Measurements from ENCODE around the gene BLOC1S1. TPM values are rescaled to one million over a fixed set of nuclear protein-coding genes. Genes with fewer than 3 reads are reported as not detected.

BLOC1S1 gene
- total RNA-seq, 6 experiments from 2014 or later = 81.8 to 175 (median 99.0) TPM

DNA sequence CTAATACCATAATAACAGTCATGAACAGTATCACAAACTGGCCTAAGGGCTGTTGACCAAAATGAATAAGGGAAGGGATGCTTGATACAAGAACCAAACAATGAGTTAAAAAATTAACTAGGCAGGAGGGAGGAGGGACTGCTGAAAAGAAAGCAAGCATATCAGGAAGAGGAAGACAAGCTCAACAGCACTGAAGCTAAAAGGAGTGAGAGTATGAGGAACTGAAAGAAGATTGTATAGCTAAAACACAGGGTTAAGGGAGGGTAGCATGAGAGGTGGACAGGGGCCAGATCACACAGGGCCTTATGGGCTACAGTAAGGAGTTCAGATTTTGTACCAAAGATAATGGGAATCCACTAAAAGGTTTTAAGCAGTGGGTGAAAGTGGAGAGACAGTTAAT lies 42.2 kb upstream of the BLOC1S1 start:
- ATAC-seq (peak; percentile 42 to 78 (median 58)), DNase-seq (peak in 1 of 3 donors; percentile 31)
- no peak overlapping the region for H3K4me3 ChIP-seq
- no peaks in the 10 kb centered on the region for H3K36me3 ChIP-seq
- H3K27ac ChIP-seq = no peak overlapping the region
- intact Hi-C loops (cut with DNase I) = no loop called here
- H3K4me1 ChIP-seq = no peaks in the 10 kb centered on the region
- TF ChIP-seq POLR2A (IDR thresholded peaks at IDR 0.05) (no peak), CTCF (IDR thresholded peaks at IDR 0.05) (no peak)
- H3K27me3 ChIP-seq = no peaks in the 10 kb centered on the region
- H3K9me3 ChIP-seq = no peaks in the 10 kb centered on the region

- intact Hi-C loops (cut with DNase I) = no loop called here
- WGBS (ENCODE audit: insufficient coverage, low coverage, low lambda C conversion rate, missing lambda C conversion rate) = 69% methylated on average over 7 of the region's 8 CpGs
- DNase-seq = peak in 1 of 3 donors; percentile 22
- Histone ChIP-seq H3K4me3 (no peak overlapping the region), H3K9me3 (no peaks in the 10 kb centered on the region), H3K27me3 (no peaks in the 10 kb centered on the region), H3K36me3 (no peaks in the 10 kb centered on the region), H3K27ac (no peak overlapping the region), H3K4me1 (no peaks in the 10 kb centered on the region)
- TF ChIP-seq POLR2A (IDR thresholded peaks at IDR 0.05) = no peak
- no peak for TF ChIP-seq CTCF (IDR thresholded peaks at IDR 0.05)
- ATAC-seq = peak in 2 of 4 donors; percentile 7 to 17
Observed at GRCh38 chr12:55675666-55676065, 40.2 kb upstream of the BLOC1S1 start.

- DNase-seq = peak in 1 of 3 donors; percentile 8
- no peaks in the 10 kb centered on the region for H3K9me3 ChIP-seq
- intact Hi-C loops (cut with DNase I) = no loop called here
- H3K4me3 ChIP-seq = no peak overlapping the region
- peak overlapping the region in 1 of 3 donors; percentile 7 for H3K27ac ChIP-seq
- WGBS (ENCODE audit: insufficient coverage, low coverage, low lambda C conversion rate, missing lambda C conversion rate) = 29% methylated on average over 6 of the region's 6 CpGs
- no peaks in the 10 kb centered on the region for H3K4me1 ChIP-seq
- no peaks in the 10 kb centered on the region for H3K27me3 ChIP-seq
- TF ChIP-seq POLR2A (IDR thresholded peaks at IDR 0.05) = no peak
- no peak for TF ChIP-seq CTCF (IDR thresholded peaks at IDR 0.05)
- no peaks in the 10 kb centered on the region for H3K36me3 ChIP-seq
- peak in 1 of 4 donors; percentile 18 for ATAC-seq
Observed at GRCh38 chr12:55676707-55677106, 39.1 kb upstream of the BLOC1S1 start.

DNA sequence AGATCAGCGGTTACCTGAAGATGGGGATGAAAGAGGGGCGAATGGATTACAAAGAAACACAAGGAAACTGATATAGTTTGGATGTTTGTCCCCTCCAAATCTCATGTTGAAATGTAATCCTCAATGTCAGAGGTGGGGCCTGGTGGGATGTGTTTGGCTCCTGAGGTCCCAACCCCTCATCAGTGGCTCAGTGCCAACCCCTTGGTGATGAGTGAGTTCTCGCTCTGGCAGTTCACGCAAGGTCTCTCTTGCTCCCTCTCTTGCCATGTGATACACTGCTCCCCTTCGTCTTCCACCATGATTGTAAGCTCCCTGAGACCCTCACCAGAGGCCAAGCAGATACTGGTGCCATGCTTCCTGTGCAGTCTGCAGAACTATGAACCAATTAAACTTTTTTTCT lies 36.2 kb upstream of the BLOC1S1 start:
- Histone ChIP-seq H3K4me3 (no peak overlapping the region), H3K36me3 (no peaks in the 10 kb centered on the region), H3K9me3 (no peaks in the 10 kb centered on the region), H3K27ac (no peak overlapping the region), H3K4me1 (peaks cover 0 to 7% (median 0%) of the 10 kb centered on the region in 4 donors), H3K27me3 (no peaks in the 10 kb centered on the region)
- intact Hi-C loops (cut with DNase I) = loop anchor here in 1 of 2 donors (5.0 kb wide), 1 partner anchor 43 kb away; the partner anchor contains the start of gene RDH5
- peak in 1 of 3 donors; percentile 17 for DNase-seq
- 87% methylated on average over 3 of the region's 5 CpGs for WGBS (ENCODE audit: insufficient coverage, low coverage, low lambda C conversion rate, missing lambda C conversion rate)
- no peak for ATAC-seq
- TF ChIP-seq POLR2A (IDR thresholded peaks at IDR 0.05) = no peak

DNA sequence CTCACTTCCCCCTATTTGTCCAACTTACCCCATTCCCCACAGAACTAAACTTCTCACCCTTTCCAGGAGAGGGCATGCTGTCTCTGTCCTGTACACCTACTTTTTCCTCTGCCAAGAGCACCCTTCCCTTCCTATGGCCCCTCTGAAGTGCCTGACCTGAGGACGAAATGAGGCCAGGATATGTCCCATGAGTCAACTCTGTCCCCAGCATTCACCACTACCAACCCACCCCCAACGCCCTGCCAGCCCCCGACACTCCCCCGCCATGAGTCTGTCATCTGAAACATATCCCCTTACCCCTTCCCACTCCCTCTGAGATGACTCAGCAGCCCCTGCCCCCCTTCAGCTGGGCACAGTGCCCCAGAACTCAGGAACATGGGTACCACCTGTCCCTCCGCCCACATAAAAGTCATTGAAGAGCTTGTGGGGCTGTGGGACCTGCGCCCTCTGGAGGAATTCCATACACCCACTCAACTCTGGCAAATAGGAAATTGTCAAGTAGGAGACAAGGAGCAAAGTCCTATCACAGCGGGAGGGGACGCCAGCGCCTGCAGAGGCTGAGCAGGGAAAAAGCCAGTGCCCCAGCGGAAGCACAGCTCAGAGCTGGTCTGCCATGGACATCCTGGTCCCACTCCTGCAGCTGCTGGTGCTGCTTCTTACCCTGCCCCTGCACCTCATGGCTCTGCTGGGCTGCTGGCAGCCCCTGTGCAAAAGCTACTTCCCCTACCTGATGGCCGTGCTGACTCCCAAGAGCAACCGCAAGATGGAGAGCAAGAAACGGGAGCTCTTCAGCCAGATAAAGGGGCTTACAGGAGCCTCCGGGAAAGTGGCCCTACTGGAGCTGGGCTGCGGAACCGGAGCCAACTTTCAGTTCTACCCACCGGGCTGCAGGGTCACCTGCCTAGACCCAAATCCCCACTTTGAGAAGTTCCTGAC lies 34.4 kb upstream of the BLOC1S1 start:
- 8% methylated on average over 15 of the region's 17 CpGs for WGBS (ENCODE audit: insufficient coverage, low coverage, low lambda C conversion rate, missing lambda C conversion rate)
- Histone ChIP-seq H3K36me3 (peaks cover 0 to 8% (median 0%) of the 10 kb centered on the region in 4 donors), H3K4me1 (peaks cover 0 to 7% (median 0%) of the 10 kb centered on the region in 4 donors), H3K27ac (peak overlapping the region; percentile 20 to 76 (median 58)), H3K27me3 (no peaks in the 10 kb centered on the region), H3K9me3 (no peaks in the 10 kb centered on the region), H3K4me3 (peak overlapping the region; percentile 71 to 78 (median 75))
- TF ChIP-seq POLR2A (IDR thresholded peaks at IDR 0.05) (peak; percentile 93), CTCF (IDR thresholded peaks at IDR 0.05) (peak; percentile 20 to 50 (median 40))
- DNase-seq = peak; percentile 87 to 92 (median 92)
- intact Hi-C loops (cut with DNase I) = loop anchor here in 1 of 2 donors (5.0 kb wide), 1 partner anchor 41 kb away; the partner anchor contains the start of gene RDH5
- peak; percentile 85 to 91 (median 89) for ATAC-seq

Data from right lobe of liver (tissue), 6 donors.